Natural killer cell (primary cell): ENCODE results near the gene ENTPD8. TPM values are rescaled to one million over a fixed set of nuclear protein-coding genes. Genes with fewer than 3 reads are reported as not detected.

Experiments used
- ATAC-seq, 3 donors: fragments of 150-1000 bp in 2 of 3; fragments of 200-7000 bp in 1 of 3; cut with Tn5 transposase; 1 replicate in 1 of 3; 2 replicates in 2 of 3; pipeline ENCODE4 v1.10.0; 2021; ENCODE audit warnings: mild to moderate bottlenecking in 2 of 3, moderate library complexity in 2 of 3
- DNase-seq, 2 donors: peaks; one replicate each; pipeline versions ENCODE4 v3.0.0 to v3.0.0-alpha.2; 2013 to 2021; ENCODE audit warnings: mixed read lengths in 1 of 2
- H3K27ac ChIP-seq: one replicate; pipeline ENCODE4 v1.5.1; 2013; ENCODE audit warnings: mild to moderate bottlenecking, low read length
- H3K27me3 ChIP-seq: one replicate; pipeline ENCODE4 v1.6.1; 2013; ENCODE audit warnings: low read length; ENCODE audit not compliant: control insufficient read depth, insufficient read depth
- H3K36me3 ChIP-seq: one replicate; pipeline ENCODE4 v1.6.1; 2013; ENCODE audit warnings: low read length; ENCODE audit not compliant: control insufficient read depth, insufficient read depth
- H3K4me1 ChIP-seq: one replicate; pipeline ENCODE4 v1.6.1; 2013; ENCODE audit warnings: low read length; ENCODE audit not compliant: control insufficient read depth, insufficient read depth
- H3K4me3 ChIP-seq: one replicate; pipeline ENCODE4 v1.5.1; 2013; ENCODE audit warnings: low read length
- H3K9me3 ChIP-seq: one replicate; pipeline ENCODE4 v1.6.1; 2013; ENCODE audit warnings: low read length; ENCODE audit not compliant: control insufficient read depth, insufficient read depth
- H3K27ac Mint-ChIP-seq, 2 donors: one replicate each; pipeline ENCODE4 v1.8.0; 2022; ENCODE audit warnings: mild to moderate bottlenecking in 2 of 2, mixed read lengths in 2 of 2, moderate library complexity in 1 of 2
- H3K27me3 Mint-ChIP-seq, 2 donors: one replicate each; pipeline ENCODE4 v1.8.0; 2022; ENCODE audit warnings: low read depth in 2 of 2, mixed read lengths in 2 of 2
- H3K36me3 Mint-ChIP-seq: one replicate; pipeline ENCODE4 v1.8.0; 2022; ENCODE audit warnings: mixed read lengths
- H3K4me1 Mint-ChIP-seq, 2 donors: one replicate each; pipeline ENCODE4 v1.8.0; 2022; ENCODE audit warnings: mixed read lengths in 2 of 2
- H3K4me3 Mint-ChIP-seq: one replicate; pipeline ENCODE4 v1.8.0; 2022; ENCODE audit warnings: mild to moderate bottlenecking, moderate library complexity, mixed read lengths
- H3K9me3 Mint-ChIP-seq, 2 donors: one replicate each; pipeline ENCODE4 v1.8.0; 2022; ENCODE audit warnings: mixed read lengths in 2 of 2
- WGBS: methylation state at CpG from one replicate; pipeline ENCODE4 v1.1.7; 2013; ENCODE audit warnings: missing lambda C conversion rate; ENCODE audit not compliant: insufficient coverage; 5-methylcytosine and 5-hydroxymethylcytosine counted together
- intact Hi-C: fragments of 100-400 bp; cut with micrococcal nuclease; formaldehyde crosslinking; loops from one replicate; pipeline ENCODE4 v1.14.2; 2022
- total RNA-seq, 4 donors: library from RNA; stranded (reverse); fragments of 120-200 nt in 1 of 4; gene quantifications; one replicate each; pipeline versions ENCODE4 v1.2.3 to v1.2.4, GENCODE V29; 2013 to 2022
- TF ChIP-seq, protein P1 (sequence below): fragments of 200-600 bp; IDR thresholded peaks from one replicate; pipeline ENCODE4 v1.8.0; 2022; ENCODE audit warnings: antibody characterized with exemption

Gene ENTPD8
- total RNA-seq, 3 donors from 2014 or later (not counting 1 experiment from before 2014, with no cell fraction given) = not detected

DNA sequence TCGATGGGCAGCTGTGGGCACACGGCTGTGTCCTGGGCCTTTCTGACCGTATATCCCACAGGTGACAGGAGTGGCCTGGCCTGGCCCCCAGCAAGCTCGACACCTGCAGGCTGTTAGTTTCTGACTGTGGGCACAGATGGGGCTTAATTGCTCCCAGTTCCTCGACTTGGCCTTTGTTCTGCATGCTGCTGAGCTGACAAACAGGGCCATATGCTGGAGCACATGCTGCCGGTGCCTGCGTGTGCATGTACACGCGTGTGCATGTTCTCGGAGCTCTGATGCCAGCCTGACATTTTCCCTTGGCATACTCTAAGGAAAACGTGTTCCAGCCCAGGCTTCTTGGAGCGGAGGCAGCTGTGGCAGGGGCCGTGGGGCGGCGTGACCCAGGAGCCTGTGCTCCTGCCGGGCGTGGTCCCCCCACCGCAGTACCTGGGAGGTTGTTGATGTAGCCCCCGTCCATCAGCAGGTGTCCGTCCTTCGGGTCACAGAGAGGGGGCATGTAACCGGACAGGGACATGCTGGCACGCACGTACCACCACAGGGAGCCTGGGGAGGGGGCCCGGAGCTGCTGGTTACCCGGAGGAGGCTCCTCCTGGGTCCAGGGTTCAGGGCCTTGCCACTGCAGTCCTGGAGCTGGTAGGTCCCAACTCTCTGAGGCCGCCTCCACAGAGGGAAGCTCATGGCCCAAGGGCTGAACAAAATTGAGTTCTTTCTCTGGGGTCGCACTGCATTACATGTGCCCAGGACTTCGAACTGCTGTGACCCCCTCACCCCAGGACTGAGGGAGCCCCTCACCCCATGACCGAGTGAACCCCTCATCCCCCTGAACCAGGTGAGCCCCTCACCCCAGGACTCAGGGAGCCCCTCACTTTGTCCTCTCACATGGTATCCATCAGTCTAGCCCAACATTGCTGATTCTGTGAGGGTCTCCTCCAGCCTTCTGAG lies 22.1 kb upstream of the ENTPD8 start:
- Histone ChIP-seq H3K9me3 (no peaks in the 10 kb centered on the region), H3K4me3 (no peak overlapping the region), H3K27ac (no peak overlapping the region), H3K36me3 (no peaks in the 10 kb centered on the region), H3K4me1 (peaks cover 43% of the 10 kb centered on the region), H3K27me3 (no peaks in the 10 kb centered on the region)
- DNase-seq (no peak), ATAC-seq (no peak)
- intact Hi-C loops = loop anchor here (5.0 kb wide), 1 partner anchor 41 kb away; the partner anchor contains the start of genes EXD3 and NOXA1
- H3K4me3 Mint-ChIP-seq = no peak overlapping the region
- no peaks in the 10 kb centered on the region for H3K9me3 Mint-ChIP-seq
- H3K36me3 Mint-ChIP-seq = no peaks in the 10 kb centered on the region
- no peaks in the 10 kb centered on the region for H3K27me3 Mint-ChIP-seq
- 94% methylated on average over 30 of the region's 30 CpGs for WGBS
- H3K27ac Mint-ChIP-seq = peak overlapping the region; percentile 29 to 87
- H3K4me1 Mint-ChIP-seq = peaks cover 0 to 35% of the 10 kb centered on the region in 2 donors
- TF ChIP-seq, protein P1, sequence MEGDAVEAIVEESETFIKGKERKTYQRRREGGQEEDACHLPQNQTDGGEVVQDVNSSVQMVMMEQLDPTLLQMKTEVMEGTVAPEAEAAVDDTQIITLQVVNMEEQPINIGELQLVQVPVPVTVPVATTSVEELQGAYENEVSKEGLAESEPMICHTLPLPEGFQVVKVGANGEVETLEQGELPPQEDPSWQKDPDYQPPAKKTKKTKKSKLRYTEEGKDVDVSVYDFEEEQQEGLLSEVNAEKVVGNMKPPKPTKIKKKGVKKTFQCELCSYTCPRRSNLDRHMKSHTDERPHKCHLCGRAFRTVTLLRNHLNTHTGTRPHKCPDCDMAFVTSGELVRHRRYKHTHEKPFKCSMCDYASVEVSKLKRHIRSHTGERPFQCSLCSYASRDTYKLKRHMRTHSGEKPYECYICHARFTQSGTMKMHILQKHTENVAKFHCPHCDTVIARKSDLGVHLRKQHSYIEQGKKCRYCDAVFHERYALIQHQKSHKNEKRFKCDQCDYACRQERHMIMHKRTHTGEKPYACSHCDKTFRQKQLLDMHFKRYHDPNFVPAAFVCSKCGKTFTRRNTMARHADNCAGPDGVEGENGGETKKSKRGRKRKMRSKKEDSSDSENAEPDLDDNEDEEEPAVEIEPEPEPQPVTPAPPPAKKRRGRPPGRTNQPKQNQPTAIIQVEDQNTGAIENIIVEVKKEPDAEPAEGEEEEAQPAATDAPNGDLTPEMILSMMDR = no peak

DNA sequence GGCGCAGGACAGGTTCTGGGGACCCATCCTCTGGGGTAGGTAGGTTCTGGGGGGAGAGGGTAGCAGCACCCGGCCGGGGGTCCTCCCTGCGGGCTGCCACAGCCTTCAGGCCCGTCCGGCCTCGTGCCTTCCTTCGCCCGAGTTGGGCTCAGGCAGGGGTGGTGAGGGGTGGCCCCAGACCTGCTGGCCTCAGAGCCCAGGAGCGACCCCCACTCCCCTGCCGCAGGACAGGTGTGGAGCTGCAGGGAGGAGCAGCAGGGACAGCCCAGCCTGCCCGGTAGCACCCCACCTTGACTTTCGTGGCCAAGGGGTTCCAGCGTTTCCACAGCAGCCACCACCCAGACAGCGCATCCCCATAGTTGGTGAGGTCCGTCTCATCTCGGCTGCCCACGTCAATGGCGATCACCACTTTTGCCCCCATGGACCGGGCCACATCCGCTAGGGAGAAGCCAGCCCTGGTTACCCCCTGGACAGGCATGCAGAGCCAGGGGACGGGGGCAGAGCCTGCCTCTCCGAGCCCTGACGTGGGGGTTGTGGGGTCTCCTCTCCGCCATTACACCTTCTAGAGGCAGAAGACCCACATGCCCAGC lies 21.3 kb upstream of the ENTPD8 start:
- peak overlapping the region; percentile 29 for H3K4me3 ChIP-seq
- Mint-ChIP-seq H3K4me3 (no peak overlapping the region), H3K9me3 (no peaks in the 10 kb centered on the region), H3K27ac (peak overlapping the region; percentile 70 to 87), H3K27me3 (no peaks in the 10 kb centered on the region), H3K36me3 (no peaks in the 10 kb centered on the region), H3K4me1 (peaks cover 0 to 35% of the 10 kb centered on the region in 2 donors)
- DNase-seq (no peak), ATAC-seq (no peak)
- intact Hi-C loops = loop anchor here (5.0 kb wide), 1 partner anchor 40 kb away; the partner anchor contains the start of genes EXD3 and NOXA1
- no peaks in the 10 kb centered on the region for H3K27me3 ChIP-seq
- H3K27ac ChIP-seq = peak overlapping the region; percentile 92
- H3K36me3 ChIP-seq = no peaks in the 10 kb centered on the region
- TF ChIP-seq, protein P1 = no peak
- H3K9me3 ChIP-seq = no peaks in the 10 kb centered on the region
- WGBS = 84% methylated on average over 25 of the region's 25 CpGs
- peaks cover 51% of the 10 kb centered on the region for H3K4me1 ChIP-seq

DNA sequence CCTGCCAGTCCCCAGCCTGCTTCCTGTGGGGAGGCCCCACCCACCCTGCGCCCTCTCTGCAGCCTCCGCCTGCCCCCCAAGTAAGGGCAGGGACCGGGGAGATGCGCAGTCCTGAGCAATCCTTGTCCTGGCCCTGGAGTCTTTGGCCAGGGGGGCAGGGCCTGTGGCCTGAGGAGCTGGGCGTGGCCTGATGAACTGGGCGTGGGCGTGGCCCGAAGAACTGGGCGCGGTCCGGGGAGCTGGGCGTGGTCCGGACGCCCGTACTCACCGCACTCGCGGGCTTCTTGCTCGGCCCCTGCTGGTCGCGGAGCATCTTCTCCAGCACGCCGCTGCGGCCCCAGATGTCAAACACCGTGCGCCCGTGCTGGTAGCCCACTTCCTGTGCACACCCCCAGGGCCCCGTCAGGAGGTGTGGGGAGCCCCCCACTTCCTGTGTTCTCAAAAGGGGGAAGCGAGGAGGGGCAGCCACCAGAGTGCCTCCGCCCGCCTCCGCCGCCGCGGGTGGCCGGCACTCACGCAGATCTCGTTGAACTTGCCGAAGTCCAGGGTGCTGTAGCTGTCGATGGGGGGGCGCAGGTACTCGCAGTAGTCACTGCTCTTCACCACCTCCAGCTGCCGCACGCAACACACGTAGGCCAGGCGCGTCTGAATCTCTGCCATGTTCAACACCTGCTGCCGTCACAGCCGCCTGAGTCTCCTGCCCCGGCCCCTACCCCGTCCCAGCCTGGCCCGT lies 20.7 kb upstream of the ENTPD8 start:
- WGBS = 2% methylated on average over 52 of the region's 52 CpGs
- Mint-ChIP-seq H3K27me3 (no peaks in the 10 kb centered on the region), H3K4me3 (peak overlapping the region; percentile 73), H3K27ac (peak overlapping the region; percentile 70 to 87), H3K9me3 (no peaks in the 10 kb centered on the region), H3K4me1 (peaks cover 0 to 39% of the 10 kb centered on the region in 2 donors), H3K36me3 (no peaks in the 10 kb centered on the region)
- TF ChIP-seq, protein P1 = no peak
- Histone ChIP-seq H3K27me3 (no peaks in the 10 kb centered on the region), H3K4me3 (peak overlapping the region; percentile 29), H3K36me3 (peaks cover 1% of the 10 kb centered on the region), H3K27ac (peak overlapping the region; percentile 92), H3K4me1 (peaks cover 51% of the 10 kb centered on the region), H3K9me3 (no peaks in the 10 kb centered on the region)
- ATAC-seq (peak; percentile 65 to 82 (median 79)), DNase-seq (peak; percentile 89 to 92)
- intact Hi-C loops = loop anchor here (5.0 kb wide), 1 partner anchor 40 kb away; the partner anchor contains the start of genes EXD3 and NOXA1
